Measurements from ENCODE around the gene NCK1.
"Not testable (repeated sequence)": the region's sequence is repeated elsewhere in the genome, so short reads cannot be mapped to it uniquely, and the experiment has no call there.

NCK1 gene

DNA sequence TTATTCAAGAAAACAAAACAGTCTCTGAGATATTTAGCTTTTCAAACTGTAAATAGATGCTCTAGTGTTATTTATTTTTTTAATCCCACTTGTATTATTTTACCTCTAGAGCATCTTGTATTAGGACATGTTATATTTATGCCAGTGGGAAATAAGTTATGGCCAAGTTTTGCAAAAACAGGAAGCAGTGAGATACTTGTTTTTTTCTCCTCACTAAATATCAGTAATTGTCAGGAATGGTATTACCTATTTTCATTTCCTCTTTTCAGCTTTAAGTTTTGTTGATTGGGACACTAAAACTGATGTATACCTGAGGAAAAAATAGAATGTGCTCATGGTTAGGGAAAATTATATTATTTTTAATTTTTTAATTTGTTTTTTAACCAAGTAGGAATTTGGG lies 87.1 kb downstream of the NCK1 start:
- DNase-seq = no peak

DNA sequence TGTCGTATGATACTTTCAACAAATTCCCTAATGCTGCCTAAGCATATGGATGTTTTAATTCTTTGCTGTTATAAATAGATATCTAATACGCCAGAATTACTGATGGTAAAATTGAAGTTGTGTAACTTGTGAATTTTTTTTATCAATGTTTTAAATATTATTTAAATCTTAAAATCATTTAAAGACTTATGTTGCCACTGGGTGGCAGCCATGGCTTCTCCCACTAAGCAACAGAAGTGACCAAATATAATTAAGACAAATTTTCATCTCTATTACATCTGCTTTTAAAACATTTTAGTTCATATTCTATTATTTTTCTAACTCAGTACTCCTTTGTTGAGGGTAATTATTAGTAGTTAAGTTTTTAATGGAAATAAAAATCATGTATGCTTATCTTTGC lies 87.7 kb downstream of the NCK1 start:
- no peak for DNase-seq

GRCh38 chr3:136950623-136951022 lies 88.6 kb downstream of the NCK1 start:
- DNase-seq = no peak

- DNase-seq = no peak
These were observed 90.3 kb downstream of the NCK1 start for GRCh38 chr3:136952292-136952691.

DNA sequence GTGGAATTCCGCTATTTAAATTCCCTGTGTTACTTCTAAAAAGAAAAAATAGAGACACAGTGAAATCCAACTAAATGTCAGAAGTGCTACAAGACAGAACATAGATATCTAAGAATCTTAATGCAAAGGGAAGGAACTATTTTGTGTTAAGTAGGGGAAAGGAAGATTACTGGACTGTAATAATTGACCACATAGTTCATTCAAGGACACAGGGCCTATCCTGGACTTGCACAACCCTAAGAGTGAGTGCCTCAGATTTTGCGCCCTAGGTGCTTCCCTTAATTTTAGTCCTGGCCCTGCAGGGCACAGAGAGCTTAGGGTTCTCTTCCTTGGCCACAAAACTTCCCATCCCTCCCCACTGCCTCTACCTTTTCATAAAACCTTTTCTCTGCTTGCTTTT lies 92.2 kb downstream of the NCK1 start:
- DNase-seq = no peak

- DNase-seq = no peak
These were observed 93.2 kb downstream of the NCK1 start for GRCh38 chr3:136954980-136955780.

- no peak for DNase-seq
These were observed 93.8 kb downstream of the NCK1 start for GRCh38 chr3:136955813-136956212.

DNA sequence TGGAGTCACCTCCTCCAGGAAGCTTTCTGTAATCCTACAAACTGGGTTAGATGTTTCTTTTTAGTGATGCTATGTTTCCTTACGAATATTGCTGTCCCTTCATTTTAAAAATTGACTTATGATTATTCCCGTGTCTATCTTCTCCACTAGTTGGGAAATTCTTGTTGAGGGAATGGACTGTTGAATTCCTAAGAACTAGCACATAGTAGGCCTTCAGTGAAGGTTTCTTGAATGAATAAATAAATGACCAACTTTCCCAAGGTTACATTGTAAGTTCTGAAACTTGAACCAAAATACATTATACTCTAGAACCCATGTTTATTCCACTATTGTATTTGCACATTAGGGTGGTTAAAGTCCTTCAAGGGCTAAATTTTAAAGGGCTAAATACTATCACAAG lies 95.0 kb downstream of the NCK1 start:
- no peak for DNase-seq

- no peak for DNase-seq
These were observed 95.8 kb downstream of the NCK1 start, which contains the start of gene IL20RB for GRCh38 chr3:136957751-136958288. TSS of gene IL20RB (plus strand) at chr3:136957983. CDS start at chr3:136958114, 131 bp downstream.

GRCh38 chr3:136958939-136959338 lies 96.9 kb downstream of the NCK1 start:
- DNase-seq = no peak

- no peak for DNase-seq
These were observed 97.6 kb downstream of the NCK1 start for GRCh38 chr3:136959599-136959998.

DNA sequence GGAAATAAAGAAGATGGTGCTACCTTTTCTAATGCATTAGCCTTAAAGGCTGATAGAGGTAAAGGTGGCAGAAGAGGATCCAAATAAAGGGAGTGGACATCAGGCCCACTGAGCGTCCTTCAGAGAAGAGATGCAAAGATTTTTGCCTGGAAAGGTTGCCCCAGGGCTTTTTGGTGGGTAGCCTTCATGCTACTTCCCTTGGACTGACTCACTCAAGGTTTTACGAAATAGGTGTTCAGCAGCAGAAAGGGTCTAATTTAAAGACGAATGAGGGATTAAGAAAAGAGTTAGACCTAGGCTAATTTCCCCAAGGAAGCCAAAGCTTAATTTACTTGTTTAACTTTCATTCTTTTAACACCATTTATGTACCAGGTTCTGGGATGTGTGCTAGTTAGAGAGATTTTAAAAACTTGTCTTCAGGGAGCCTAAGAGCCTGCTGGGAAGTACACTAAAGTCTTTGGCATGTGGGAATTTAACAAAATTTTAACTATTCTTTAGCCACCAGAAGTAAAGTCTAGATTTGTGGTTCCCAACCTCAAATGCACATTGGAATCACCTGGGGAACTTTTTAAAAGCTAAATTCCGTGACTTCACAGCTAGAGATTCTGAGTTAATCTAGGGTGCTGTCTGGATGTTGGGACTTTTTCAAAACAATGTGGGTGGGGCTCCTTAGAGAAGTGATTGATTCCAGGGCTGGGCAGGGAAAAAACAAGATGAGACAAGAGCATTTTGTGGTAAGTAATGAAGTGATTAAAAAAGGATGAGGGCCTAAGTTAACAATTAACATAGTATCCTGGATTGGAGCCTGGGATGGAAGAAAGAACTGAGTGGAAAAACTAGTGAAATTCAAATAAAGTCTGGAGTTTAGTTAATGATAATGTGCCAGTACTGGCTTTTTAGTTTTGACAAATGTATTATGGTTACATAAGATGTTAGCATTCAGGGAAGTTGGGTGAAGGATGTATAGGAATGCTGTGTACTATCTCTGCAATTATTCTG lies 99.1 kb downstream of the NCK1 start:
- no peak for DNase-seq

GRCh38 chr3:136962927-136963326 lies 100.9 kb downstream of the NCK1 start:
- DNase-seq = no peak

DNA sequence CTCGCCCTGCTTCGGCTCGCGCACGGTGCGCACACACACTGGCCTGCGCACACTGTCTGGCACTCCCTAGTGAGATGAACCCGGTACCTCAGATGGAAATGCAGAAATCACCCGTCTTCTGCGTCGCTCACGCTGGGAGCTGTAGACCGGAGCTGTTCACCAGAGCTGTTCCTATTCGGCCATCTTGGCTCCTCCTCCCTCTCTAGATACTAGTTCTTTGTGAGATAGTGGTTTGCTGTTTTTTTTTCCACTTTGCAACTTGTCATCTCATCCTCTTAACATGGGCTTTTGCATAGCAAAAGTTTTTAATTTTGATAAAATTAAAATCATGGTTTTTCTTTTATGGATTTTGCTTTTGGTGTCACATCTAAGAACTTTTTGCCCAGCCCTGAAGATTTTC lies 107.5 kb downstream of the NCK1 start:
- DNase-seq = not testable (repeated sequence)

DNA sequence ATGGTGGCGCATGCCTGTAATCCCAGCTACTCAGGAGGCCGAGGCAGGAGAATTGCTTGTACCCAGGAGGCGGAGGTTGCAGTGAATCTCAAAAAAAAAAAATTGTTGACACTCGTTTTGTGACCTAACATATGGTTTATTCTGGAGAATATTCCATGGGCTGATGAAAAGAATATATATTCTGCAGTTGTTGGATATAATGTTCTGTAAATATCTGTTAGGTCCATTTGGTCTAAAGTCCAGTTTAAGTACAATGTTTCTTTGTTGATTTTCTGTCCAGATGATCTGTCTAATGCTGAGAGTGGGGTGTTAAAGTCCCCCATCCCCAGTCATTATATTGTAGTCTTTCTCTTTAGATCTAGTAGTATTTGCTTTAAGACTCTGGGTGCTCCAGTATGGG lies 111.3 kb downstream of the NCK1 start:
- DNase-seq = no peak

DNA sequence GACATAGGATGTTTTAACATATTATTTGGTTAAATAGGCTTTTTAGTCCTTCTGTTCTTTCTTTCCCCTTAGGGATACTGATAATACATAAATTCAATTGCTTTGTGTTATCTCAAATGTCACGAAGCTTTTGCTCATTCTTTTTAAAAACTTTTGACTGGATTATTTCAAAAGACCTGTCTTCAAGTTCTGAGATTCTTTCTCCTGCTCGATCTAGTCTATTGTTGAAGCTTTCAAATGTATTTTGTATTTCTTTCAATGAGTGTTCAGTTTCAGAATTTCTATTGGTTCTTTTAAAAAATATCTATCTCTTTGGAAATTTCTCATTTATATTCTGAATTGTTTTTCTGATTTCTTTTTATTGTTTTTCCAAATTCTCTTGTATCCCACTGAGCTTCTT lies 112.7 kb downstream of the NCK1 start:
- DNase-seq = no peak

DNA sequence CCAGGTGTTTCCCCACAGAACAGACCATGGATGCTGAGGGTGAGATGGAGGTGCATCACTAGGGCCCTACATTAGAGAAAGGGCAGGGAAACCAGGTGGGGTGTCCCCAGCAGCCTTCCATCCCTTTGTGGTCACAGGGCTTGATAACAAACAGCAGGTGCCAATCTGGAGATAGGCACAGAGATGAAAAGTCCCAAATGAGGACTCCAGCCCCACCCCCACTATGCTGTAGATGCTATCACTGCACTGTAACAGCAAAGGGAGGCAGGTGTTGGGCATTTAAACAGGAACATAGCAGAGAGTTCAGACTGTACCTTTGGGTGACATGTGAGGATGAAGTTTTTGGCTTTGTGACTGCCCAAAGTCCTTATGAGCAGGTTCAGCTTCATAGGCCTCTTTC lies 117.2 kb downstream of the NCK1 start:
- DNase-seq = no peak

- no peak for DNase-seq
These were observed 117.7 kb downstream of the NCK1 start for GRCh38 chr3:136979684-136980083.

DNA sequence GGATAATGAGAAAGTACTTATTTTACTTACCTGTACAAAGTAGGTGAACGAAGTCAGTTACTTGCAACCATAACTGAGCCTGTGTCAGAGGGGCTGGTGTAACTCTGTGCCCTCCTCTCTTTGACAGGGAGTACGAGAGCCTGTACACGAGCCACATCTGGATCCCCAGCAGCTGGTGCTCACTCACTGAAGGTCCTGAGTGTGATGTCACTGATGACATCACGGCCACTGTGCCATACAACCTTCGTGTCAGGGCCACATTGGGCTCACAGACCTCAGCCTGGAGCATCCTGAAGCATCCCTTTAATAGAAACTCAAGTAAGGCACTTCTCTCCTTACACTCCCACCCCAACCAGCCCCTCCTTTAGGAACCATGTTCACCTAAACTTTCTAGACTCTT lies 120.0 kb downstream of the NCK1 start:
- DNase-seq = no peak

DNA sequence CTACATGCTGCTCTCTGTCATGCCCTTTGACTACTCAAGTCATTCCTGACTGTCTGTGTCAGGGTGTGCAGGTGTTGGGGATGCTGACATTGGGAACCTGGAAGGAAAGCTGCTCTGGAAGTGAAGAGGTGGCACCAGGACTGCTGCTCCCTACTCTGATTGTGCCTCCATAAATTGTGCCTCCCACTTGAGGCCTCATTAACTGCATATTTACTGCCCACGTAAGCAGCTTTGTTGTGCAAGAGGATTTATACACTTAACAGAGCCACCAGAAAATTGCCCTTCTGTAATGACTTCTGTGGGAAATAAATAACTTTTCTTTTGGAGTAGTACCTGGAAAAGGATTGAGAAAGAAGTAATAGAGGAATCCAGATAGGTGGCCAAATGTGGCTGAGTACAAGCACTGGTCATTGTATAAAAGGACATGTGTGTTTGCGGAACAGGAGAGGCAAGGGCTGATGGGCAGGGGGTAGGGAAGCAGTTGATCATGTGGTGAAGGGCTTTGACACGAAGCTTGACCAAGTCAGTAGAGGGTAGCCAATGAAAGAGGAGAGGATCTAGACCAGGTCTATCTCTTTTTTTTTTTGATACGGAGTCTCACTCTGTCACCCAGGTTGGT lies 120.6 kb downstream of the NCK1 start:
- DNase-seq = no peak

GRCh38 chr3:136984837-136985236 lies 122.8 kb downstream of the NCK1 start:
- no peak for DNase-seq

GRCh38 chr3:136987398-136987980 lies 125.5 kb downstream of the NCK1 start:
- DNase-seq = not testable (repeated sequence)

DNA sequence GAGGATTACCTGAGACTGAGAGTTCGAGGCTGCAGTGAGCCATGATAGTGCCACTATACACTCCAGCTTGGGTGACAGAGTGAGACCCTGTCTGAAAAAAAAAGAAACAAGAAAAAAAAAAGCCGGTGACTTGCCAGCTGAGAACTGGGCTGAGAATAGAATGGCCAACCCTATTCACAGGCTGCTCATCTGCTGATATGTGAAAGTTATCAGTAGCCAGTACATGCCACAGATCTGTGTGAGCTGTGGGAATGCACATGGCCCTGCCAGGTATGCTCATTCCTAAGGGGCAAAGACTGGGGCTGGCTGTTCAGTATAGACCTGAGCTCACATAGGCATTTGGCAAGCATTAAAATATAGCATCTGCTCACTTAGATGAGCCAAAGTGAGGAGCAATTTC lies 126.6 kb downstream of the NCK1 start:
- DNase-seq = no peak

Data from CD4-positive, alpha-beta T cell treated with Interleukin-6 for 4 hours (primary cell).